NCI-H345 (cell line): ENCODE measurements around the gene STK38L.
"Not testable (repeated sequence)": the region's sequence is repeated elsewhere in the genome, so short reads cannot be mapped to it uniquely, and the experiment has no call there.

Experiments
- DNase-seq: peaks from one replicate; lab custom pipeline; 2025; lab: John Stamatoyannopoulos, UW

Gene STK38L

GRCh38 chr12:27226407-27226929, 17.6 kb upstream of the STK38L start:
- no peak for DNase-seq

- DNase-seq: no peak
Measured at GRCh38 chr12:27229367-27229766, 14.7 kb upstream of the STK38L start.

- not testable (repeated sequence) for DNase-seq
Measured at GRCh38 chr12:27231374-27231773, 12.7 kb upstream of the STK38L start.

GRCh38 chr12:27233814-27234213, 10.3 kb upstream of the STK38L start:
- DNase-seq: no peak

- no peak for DNase-seq
Measured at GRCh38 chr12:27236498-27236897, 7.6 kb upstream of the STK38L start.

GRCh38 chr12:27237790-27238771, 6.0 kb upstream of the STK38L start:
- no peak for DNase-seq

GRCh38 chr12:27243006-27243405, 1.1 kb upstream of the STK38L start:
- no peak for DNase-seq

GRCh38 chr12:27244689-27245488, 803 bp downstream of the STK38L start:
- DNase-seq: no peak

- DNase-seq: no peak
Measured at GRCh38 chr12:27246141-27246540, 2.1 kb downstream of the STK38L start.

GRCh38 chr12:27246774-27247173, 2.7 kb downstream of the STK38L start:
- DNase-seq: no peak

GRCh38 chr12:27252934-27253333, 8.8 kb downstream of the STK38L start:
- DNase-seq: no peak

GRCh38 chr12:27253347-27253746, 9.3 kb downstream of the STK38L start:
- DNase-seq: no peak

- no peak for DNase-seq
Measured at GRCh38 chr12:27255806-27256205, 11.7 kb downstream of the STK38L start.

- no peak for DNase-seq
Measured at GRCh38 chr12:27257104-27257843, 13.2 kb downstream of the STK38L start.

GRCh38 chr12:27260746-27261145, 16.7 kb downstream of the STK38L start:
- no peak for DNase-seq

GRCh38 chr12:27261866-27262265, 17.8 kb downstream of the STK38L start:
- no peak for DNase-seq

GRCh38 chr12:27270148-27270547, 26.1 kb downstream of the STK38L start:
- no peak for DNase-seq

- DNase-seq: no peak
Measured at GRCh38 chr12:27271206-27271605, 27.1 kb downstream of the STK38L start.

GRCh38 chr12:27272373-27273028, 28.4 kb downstream of the STK38L start:
- peak; percentile 24 for DNase-seq

GRCh38 chr12:27273114-27273513, 29.0 kb downstream of the STK38L start:
- DNase-seq: no peak

GRCh38 chr12:27274706-27275105, 30.6 kb downstream of the STK38L start:
- no peak for DNase-seq
